ENCODE data around the gene MTRF1L. TPM values are rescaled to one million over a fixed set of nuclear protein-coding genes. Genes with fewer than 3 reads are reported as not detected.
A peak's percentile ranks its signal among the peaks of the same experiment; 100 is the strongest.
"Not testable (repeated sequence)": the region's sequence is repeated elsewhere in the genome, so short reads cannot be mapped to it uniquely, and the experiment has no call there.

Gene MTRF1L
- total RNA-seq, 1 experiment from 2014 or later, result 30.9 TPM

GRCh38 chr6:152993847-152994246 is 8.7 kb downstream of the MTRF1L start:
- DNase-seq (ENCODE audit: low spot score), result no peak
- no peaks in the 10 kb centered on the region for H3K4me1 ChIP-seq (ENCODE audit: insufficient read depth, low read length, poor library complexity, severe bottlenecking)
- H3K27ac ChIP-seq (ENCODE audit: low read depth, low read length, poor library complexity, severe bottlenecking), result no peak overlapping the region
- H3K9me3 ChIP-seq (ENCODE audit: low read depth, low read length, poor library complexity, severe bottlenecking), result no peaks in the 10 kb centered on the region
- H3K36me3 ChIP-seq (ENCODE audit: insufficient read depth, low read length, poor library complexity, severe bottlenecking), result peaks cover 63% of the 10 kb centered on the region
- intact Hi-C loops (cut with micrococcal nuclease; ENCODE audit: unreplicated experiment), result no loop called here
- BruUV-seq (replicated peaks), result no TSS peak
- POLR2A ChIA-PET (ENCODE audit: low non-redundant PET), result no interaction called here
- no peak; the same call in 1 of the 2 replicates for TF ChIP-seq CTCF (conservative IDR thresholded peaks at IDR 0.05; ENCODE audit: low read depth, low read length)
- TF ChIP-seq EZH2 (IDR thresholded peaks at IDR 0.05; ENCODE audit: borderline replicate concordance, low read depth, low read length, poor library complexity, severe bottlenecking), result no peak
- no peaks in the 10 kb centered on the region for H3K27me3 ChIP-seq (replicated peaks; ENCODE audit: insufficient read depth, low read depth, low read length, poor library complexity)
- CTCF ChIA-PET, result no interaction called here
- no peak overlapping the region for H3K4me3 ChIP-seq (ENCODE audit: low read depth, low read length, poor library complexity, severe bottlenecking)

- no TSS peak for BruUV-seq (replicated peaks)
- peaks cover 63% of the 10 kb centered on the region for H3K36me3 ChIP-seq (ENCODE audit: insufficient read depth, low read length, poor library complexity, severe bottlenecking)
Observed at GRCh38 chr6:152993431-152993830, 9.1 kb downstream of the MTRF1L start.

GRCh38 chr6:152986978-152987377 is 15.5 kb downstream of the MTRF1L start:
- no peak for TF ChIP-seq EZH2 (IDR thresholded peaks at IDR 0.05; ENCODE audit: borderline replicate concordance, low read depth, low read length, poor library complexity, severe bottlenecking)
- TF ChIP-seq CTCF (conservative IDR thresholded peaks at IDR 0.05; ENCODE audit: low read depth, low read length), result no peak
- H3K9me3 ChIP-seq (ENCODE audit: low read depth, low read length, poor library complexity, severe bottlenecking), result no peaks in the 10 kb centered on the region
- intact Hi-C loops (cut with micrococcal nuclease; ENCODE audit: unreplicated experiment), result no loop called here
- no TSS peak for BruUV-seq (replicated peaks)
- peaks cover 42% of the 10 kb centered on the region for H3K36me3 ChIP-seq (ENCODE audit: insufficient read depth, low read length, poor library complexity, severe bottlenecking)
- ChIA-PET POLR2A (ENCODE audit: low non-redundant PET) (no interaction called here), CTCF (no interaction called here)
- H3K4me3 ChIP-seq (ENCODE audit: low read depth, low read length, poor library complexity, severe bottlenecking), result no peak overlapping the region
- H3K4me1 ChIP-seq (ENCODE audit: insufficient read depth, low read length, poor library complexity, severe bottlenecking), result peaks cover 2% of the 10 kb centered on the region
- DNase-seq (ENCODE audit: low spot score), result no peak
- no peak overlapping the region for H3K27ac ChIP-seq (ENCODE audit: low read depth, low read length, poor library complexity, severe bottlenecking)
- no peaks in the 10 kb centered on the region for H3K27me3 ChIP-seq (replicated peaks; ENCODE audit: insufficient read depth, low read depth, low read length, poor library complexity)

More at GRCh38 chr6:152993431-152993830, 9.1 kb downstream of the MTRF1L start:
- CTCF ChIA-PET, result no interaction called here
- Histone ChIP-seq H3K27me3 (replicated peaks; ENCODE audit: insufficient read depth, low read depth, low read length, poor library complexity) (no peaks in the 10 kb centered on the region), H3K4me1 (ENCODE audit: insufficient read depth, low read length, poor library complexity, severe bottlenecking) (no peaks in the 10 kb centered on the region), H3K27ac (ENCODE audit: low read depth, low read length, poor library complexity, severe bottlenecking) (no peak overlapping the region), H3K4me3 (ENCODE audit: low read depth, low read length, poor library complexity, severe bottlenecking) (no peak overlapping the region), H3K9me3 (ENCODE audit: low read depth, low read length, poor library complexity, severe bottlenecking) (no peaks in the 10 kb centered on the region)
- intact Hi-C loops (cut with micrococcal nuclease; ENCODE audit: unreplicated experiment), result no loop called here
- DNase-seq (ENCODE audit: low spot score), result no peak
- TF ChIP-seq EZH2 (IDR thresholded peaks at IDR 0.05; ENCODE audit: borderline replicate concordance, low read depth, low read length, poor library complexity, severe bottlenecking) (no peak), CTCF (conservative IDR thresholded peaks at IDR 0.05; ENCODE audit: low read depth, low read length) (peak; percentile 42; the same call in 1 of the 2 replicates)
- POLR2A ChIA-PET (ENCODE audit: low non-redundant PET), result no interaction called here

GRCh38 chr6:152985300-152985699 is 17.2 kb downstream of the MTRF1L start:
- intact Hi-C loops (cut with micrococcal nuclease; ENCODE audit: unreplicated experiment); H3K9me3 ChIP-seq (ENCODE audit: low read depth, low read length, poor library complexity, severe bottlenecking); BruUV-seq (replicated peaks); CTCF ChIA-PET; DNase-seq (ENCODE audit: low spot score); POLR2A ChIA-PET (ENCODE audit: low non-redundant PET); H3K27me3 ChIP-seq (replicated peaks; ENCODE audit: insufficient read depth, low read depth, low read length, poor library complexity); H3K4me1 ChIP-seq (ENCODE audit: insufficient read depth, low read length, poor library complexity, severe bottlenecking): not testable (repeated sequence)
- H3K36me3 ChIP-seq (ENCODE audit: insufficient read depth, low read length, poor library complexity, severe bottlenecking), result peaks cover 28% of the 10 kb centered on the region
- peak overlapping the region; percentile 95 for H3K4me3 ChIP-seq (ENCODE audit: low read depth, low read length, poor library complexity, severe bottlenecking)
- peak overlapping the region; percentile 94 for H3K27ac ChIP-seq (ENCODE audit: low read depth, low read length, poor library complexity, severe bottlenecking)

All from A673 (cell line).